NCI-H82 treated with DMSO at 0.1 percent for 48 hours (cell line): ENCODE data around the gene DLX1.
"Not testable (repeated sequence)": the region's sequence is repeated elsewhere in the genome, so short reads cannot be mapped to it uniquely, and the experiment has no call there.

Experiments used
- DNase-seq: peaks from one replicate; lab custom pipeline; 2025; ENCODE audit not compliant: unreplicated experiment; lab: John Stamatoyannopoulos, UW

Gene DLX1

GRCh38 chr2:172063446-172063845, 21.9 kb upstream of the DLX1 start:
- no peak for DNase-seq

GRCh38 chr2:172065111-172065510, 20.2 kb upstream of the DLX1 start:
- DNase-seq: no peak

GRCh38 chr2:172066394-172066886, 18.9 kb upstream of the DLX1 start:
- no peak for DNase-seq

- not testable (repeated sequence) for DNase-seq
Measured at GRCh38 chr2:172067905-172068304, 17.4 kb upstream of the DLX1 start.

- no peak for DNase-seq
Measured at GRCh38 chr2:172070936-172071335, 14.4 kb upstream of the DLX1 start.

GRCh38 chr2:172072303-172072702, 13.0 kb upstream of the DLX1 start:
- DNase-seq: no peak

GRCh38 chr2:172072706-172073105, 12.6 kb upstream of the DLX1 start:
- no peak for DNase-seq

GRCh38 chr2:172073518-172073917, 11.8 kb upstream of the DLX1 start:
- DNase-seq: no peak

- no peak for DNase-seq
Measured at GRCh38 chr2:172074254-172074653, 11.1 kb upstream of the DLX1 start.

- no peak for DNase-seq
Measured at GRCh38 chr2:172079416-172079815, 5.9 kb upstream of the DLX1 start.

- DNase-seq: no peak
Measured at GRCh38 chr2:172079838-172080640, 5.3 kb upstream of the DLX1 start.

- no peak for DNase-seq
Measured at GRCh38 chr2:172080641-172081220, 4.6 kb upstream of the DLX1 start.

- no peak for DNase-seq
Measured at GRCh38 chr2:172081221-172082022, 3.9 kb upstream of the DLX1 start.

GRCh38 chr2:172082105-172082943, 3.0 kb upstream of the DLX1 start:
- DNase-seq: no peak

GRCh38 chr2:172082944-172083627, 2.2 kb upstream of the DLX1 start:
- DNase-seq: no peak

- no peak for DNase-seq
Measured at GRCh38 chr2:172083628-172084394, 1.5 kb upstream of the DLX1 start.

GRCh38 chr2:172084395-172084644, 987 bp upstream of the DLX1 start:
- DNase-seq: no peak

GRCh38 chr2:172084645-172085459, 455 bp upstream of the DLX1 start:
- peak; percentile 59 for DNase-seq
